GM18508 (cell line): ENCODE data around the gene PHF19.

Source experiments
- ATAC-seq: cut with Tn5 transposase; IDR thresholded peaks from one replicate; pipeline ENCODE4 v1.9.1; 2021; ENCODE audit warnings: moderate number of reproducible peaks; ENCODE audit not compliant: insufficient read depth, unreplicated experiment

PHF19 gene

DNA sequence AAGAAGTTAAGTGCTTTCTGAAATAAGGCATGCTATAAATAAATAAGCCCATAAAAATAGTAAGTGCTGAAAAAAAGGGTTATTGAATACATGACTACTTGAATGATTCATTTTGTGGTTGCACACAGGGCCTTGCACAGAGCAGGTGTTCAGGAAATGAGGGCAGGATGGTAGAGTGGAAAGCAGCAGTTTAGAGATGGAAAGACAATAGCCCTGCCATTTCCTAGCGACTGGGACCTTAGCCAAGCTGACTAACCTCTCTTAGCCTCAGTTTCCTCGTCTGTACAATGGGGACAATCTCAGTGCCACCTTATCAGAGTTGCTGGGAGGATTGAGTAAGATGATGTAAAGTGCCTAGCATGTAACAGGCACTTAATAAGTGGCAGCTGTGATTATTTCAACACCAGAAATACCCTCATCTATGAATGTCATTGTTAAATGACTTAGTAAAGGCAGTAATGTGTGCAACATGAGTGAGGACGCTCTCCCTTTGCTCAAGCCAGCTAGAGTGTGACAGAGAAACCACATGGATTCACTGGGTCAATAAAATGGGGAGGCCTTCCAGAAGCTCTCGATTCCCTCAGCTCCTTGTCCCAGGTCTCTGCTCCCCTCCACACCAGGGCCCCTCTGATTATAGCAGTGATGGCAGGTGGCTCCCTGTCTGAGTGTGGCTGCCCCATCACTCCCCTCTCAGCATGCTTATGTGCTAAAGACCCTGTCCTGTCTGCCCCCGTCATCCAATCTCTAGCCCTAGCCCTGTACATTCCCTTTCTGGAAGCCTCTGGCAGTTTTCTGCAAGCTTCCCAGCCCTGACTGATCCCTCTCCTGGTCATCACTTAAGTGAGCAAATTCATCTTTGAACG lies 16.0 kb upstream of the PHF19 start:
- peak; percentile 40 for ATAC-seq

- peak; percentile 32 for ATAC-seq
Observed at GRCh38 chr9:120891884-120892747, 15.1 kb upstream of the PHF19 start.

DNA sequence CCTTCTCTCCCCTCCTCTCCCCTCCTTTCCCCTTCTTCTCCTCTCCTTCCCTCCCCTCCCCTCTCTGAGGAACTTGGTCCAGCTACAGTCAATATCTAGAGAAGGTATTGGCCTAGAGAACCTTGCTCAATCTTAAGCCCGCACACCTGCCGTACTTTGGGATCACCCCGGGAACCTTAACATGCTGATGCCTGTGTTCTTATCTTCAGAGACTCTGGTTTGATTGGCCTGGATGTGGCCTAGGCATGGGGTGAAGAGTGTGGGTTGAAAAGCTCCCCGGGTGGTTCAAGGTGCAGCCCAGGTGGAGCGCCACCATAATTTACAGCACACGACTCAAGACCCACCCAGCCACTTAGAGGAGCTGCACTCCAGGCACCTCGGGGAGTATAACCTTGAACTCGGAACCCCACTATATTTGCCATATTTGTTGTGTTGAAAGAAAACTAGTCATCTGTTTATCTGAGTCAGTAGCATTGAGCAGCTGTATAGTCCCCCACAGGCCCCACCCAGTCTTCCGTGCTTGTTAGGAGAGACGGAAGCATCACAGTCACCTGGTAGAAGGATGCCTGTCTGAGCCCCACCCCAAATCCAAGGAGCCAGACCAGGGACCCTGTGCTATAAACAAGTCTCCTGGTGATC lies 14.4 kb upstream of the PHF19 start:
- no peak for ATAC-seq

DNA sequence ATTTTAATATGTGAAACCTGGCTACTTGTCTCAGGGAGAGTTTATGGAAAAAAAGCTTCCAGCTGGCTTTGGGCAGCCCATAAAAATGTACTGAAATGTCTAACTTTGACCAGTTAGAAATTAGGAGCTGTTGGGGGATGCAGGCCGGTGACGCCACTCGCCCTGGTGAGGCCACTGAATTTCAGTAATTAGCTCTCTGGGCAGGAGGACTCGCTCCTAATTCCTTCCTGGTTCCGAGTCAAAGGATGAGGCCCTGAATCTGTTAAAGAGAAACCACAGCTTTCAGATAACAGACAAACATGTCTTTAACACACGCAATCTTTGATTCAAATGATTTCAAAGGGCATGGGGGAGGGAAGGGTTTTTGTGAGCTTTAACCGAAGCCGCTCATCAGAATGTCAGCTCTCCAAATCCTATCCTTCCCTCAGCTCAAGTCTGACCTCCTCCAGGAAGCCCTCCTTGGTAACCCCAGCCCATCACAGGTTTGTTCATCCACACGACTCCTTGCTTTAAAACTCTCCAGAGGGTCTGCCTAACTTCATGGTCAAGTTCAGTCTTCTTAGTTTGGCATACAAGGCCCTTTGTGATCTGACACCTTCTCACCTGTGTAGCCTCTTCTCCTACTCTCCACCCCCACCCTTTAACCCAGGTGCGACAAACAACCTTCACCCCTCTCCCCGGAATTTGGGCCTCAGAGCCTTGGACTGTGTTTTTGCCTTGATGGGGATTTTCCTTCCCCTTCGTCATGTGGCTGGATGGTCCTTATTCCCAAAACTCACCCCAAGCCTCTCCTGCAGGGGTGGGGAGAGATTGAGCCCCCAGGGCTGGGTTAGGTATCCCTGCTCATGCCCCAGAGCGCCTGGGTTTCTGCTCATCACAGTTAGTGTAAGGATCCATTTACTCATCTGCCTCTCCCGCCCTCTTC lies 13.6 kb upstream of the PHF19 start:
- no peak for ATAC-seq

DNA sequence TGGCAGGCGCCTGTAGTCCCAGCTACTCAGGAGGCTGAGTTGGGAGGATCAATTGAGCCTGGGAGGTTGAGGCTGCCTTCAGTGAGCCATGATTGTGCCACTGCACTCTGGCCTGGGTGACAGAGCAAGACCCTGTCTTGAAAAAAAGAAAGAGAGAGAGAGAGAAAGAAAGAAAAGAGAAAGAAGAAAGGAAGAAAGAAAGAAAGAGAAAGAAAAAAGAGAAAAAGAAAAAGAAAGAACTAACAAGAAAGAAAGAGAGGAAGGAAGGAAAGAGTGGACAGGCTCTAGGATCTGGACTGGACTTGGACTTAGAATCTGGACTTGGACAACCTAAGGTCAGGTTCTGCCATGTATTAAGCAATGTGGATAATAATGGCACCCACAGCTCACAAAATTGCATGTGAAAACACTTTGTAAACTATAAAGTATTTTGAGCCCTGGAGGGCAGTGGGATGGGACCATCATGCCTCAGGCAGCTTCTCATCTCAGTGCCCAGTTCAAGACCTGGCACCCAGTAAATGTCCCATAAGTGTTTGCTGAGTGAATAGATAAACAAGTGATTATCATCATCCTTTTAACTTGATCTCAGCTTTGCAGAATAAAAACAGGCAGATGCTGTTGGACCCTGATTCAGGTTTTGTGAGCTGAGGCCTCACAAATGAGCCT lies 12.8 kb upstream of the PHF19 start:
- ATAC-seq = no peak

DNA sequence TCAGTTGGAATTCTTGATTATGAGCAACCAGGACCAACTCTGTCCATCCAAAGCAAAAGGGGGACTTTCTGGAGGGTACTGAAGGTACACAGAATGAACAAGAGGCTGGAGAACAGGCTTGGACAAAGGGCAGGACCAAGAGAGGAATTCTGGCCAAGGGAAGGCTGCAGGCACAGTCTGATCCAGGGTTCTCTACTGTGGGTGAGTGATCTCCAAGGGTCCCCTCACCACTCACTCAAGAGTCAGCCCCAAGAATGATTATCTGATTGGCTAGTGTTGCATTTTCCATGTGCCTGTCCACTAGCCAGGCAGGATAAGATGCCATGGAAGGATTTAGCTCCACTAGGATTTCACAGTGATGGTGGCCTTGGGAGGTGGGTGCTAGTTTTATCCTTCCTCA lies 11.6 kb upstream of the PHF19 start:
- ATAC-seq = no peak

DNA sequence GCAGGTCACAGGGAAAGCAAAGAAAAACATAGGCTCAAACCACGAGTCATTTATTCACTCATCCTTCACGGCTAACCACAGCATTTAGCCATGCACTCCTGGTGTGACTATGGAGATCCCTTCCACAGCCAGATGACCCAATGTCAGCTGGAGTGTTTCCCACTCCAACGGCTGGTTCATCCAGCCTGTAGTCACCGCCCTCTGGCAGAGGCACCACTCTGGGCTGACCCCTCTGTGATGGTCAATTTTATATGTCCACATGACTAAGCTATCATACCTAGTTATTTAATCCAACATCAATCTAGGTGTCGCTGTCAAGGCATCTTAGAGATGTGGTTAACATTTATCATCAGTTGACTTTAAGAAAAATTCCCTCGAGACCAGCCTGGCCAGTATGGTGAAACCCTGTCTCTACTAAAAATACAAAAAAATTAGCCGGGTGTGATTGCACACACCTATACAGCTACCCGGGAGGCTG lies 9.5 kb upstream of the PHF19 start:
- ATAC-seq = no peak

DNA sequence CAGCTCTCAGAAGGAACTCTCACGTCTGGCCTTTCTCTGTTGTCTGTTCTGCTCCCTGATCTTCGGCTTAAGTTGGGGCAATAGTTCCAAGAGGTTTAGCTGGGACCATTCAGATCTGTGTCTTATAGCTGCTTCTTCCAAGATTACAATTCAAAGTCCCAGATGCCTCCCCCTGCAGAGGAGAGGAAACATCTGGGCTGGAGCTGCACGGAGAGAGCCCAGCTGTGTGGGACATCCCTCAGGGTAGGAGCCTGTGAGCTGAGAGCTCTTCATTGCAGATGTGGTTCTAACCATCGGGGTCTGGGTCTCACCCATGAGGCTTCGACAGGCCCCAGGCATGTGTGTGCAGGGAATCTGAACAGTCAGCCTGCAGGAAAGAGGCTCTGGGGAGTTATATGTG lies 9.0 kb upstream of the PHF19 start:
- ATAC-seq = no peak

GRCh38 chr9:120885457-120885856 lies 8.5 kb upstream of the PHF19 start:
- no peak for ATAC-seq

DNA sequence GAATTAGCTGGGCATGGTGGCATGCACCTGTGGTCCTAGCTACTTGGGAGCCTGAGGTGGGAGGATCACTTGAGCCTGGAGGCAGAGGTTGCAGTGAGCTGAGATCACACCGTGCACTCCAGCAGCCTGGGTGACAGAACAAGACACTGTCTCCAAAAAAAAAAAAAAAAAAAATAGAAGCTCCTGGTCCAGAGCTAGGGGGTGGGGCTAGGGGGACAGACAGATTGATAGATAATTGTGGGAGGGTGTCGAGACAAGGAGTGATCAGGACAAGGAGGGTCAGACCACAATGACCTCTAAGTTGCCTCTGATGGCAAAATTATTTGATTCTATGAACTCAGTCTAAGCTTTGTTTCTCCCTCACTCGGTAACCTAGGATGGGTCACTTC lies 6.6 kb upstream of the PHF19 start:
- ATAC-seq = no peak

DNA sequence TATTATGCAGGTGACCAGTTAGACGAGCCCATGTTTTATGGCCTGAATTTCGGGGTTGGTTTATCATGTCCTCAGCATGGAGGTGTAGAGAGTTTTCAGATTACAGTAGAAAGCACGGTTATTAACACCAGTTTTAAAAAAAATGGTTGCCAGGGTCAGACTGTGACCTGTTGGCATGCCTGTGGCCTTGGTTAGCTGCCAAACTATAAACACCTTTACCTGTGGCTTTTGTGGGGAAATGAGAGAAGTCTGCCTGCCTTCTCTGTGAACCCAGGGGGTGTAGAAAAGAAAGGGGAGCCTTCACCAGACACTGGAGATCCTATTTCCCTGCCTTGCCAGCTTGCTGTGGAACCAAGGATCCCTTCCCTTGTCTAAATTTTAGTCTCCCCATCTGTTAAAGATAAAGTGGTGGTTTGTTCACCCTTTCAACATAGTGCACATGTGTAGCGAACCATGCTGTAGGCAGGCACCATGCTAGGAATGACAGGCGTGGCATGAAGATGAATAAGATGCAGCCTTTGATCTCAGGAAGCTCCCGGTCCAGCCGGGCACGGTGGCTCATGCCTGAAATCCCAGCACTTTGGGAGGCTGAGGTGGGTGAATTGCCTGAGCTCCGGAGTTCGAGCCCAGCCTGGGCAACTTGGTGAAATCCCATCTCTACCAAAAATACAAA lies 6.1 kb upstream of the PHF19 start:
- no peak for ATAC-seq

- ATAC-seq = no peak
Observed at GRCh38 chr9:120879446-120879845, 2.5 kb upstream of the PHF19 start.

DNA sequence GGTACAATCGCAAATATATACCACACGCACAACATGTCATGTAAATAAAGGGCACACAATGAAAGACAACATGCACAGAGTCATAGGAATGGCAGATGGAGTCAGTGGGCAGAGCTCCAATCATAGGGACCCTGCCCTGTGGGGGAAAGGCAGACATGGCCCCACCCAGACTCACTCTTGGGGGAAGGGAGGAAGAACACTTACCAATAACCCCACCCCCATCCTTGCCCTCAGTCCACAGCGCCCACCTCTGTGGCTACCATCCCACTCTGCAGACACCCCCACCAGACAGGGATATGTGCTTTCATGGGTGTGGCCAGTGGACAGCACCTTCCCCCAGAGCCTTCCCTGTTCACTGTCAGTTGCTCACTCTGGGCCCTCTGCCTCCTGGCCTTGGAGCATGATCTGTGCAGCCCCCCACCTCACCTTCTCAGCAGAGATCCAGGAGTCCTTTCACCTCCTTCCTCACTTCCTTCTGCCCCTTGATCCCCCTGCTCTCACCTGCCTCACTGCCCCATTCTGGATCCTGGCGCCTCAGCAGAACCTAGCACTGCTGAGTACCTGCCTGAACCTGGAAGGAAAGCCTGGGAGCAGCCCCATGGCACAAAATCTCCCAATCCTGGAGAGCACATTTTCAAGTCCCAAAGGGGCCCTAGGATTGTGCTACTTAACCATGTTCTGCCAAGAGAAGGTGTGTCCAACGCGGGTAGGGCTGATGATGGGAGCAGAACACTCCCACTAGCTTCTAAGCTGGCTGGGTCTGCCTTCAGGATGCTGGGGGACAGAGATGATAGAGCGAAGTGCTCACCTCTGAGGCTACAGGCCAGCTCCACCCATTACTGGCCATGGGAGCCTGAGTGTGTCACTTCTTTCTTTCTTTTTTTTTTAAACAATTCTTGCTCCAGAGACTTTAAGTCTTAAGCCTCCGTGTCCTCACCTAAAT lies 1.5 kb upstream of the PHF19 start:
- no peak for ATAC-seq

DNA sequence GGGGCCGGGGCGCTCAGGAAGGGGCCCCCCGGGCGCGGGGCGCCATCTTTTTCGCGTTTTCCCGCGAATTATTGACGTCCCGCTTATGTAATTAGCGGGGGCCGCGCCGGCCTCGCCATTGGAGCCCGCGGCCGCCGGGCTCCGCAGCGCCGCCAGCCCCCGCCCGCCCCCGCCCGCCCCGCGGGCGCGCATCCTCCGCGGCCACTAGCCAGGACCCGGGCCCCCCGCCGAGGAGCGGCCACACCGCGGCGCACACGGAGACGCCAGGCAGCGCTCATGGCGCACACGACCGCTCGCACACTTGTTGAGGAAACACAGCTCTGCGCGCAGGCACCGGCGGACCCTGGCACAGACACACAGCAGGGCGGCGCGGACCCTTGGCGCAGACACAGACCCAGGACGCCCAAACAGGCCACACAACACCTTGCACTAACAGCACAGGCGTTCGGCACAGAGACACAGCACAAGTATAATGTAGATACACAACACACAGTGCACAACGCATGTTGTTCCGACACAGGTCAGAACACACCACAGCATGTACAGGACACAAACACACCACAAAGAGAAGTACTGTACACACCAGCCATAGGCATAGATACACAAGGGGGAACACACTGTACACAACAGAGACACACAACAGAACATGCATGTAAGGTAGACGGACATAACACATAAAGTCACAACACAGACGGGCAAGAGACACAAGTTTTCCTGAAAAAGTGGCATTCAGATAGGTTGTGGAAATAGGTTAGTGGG lies 467 bp upstream of the PHF19 start:
- ATAC-seq = no peak

DNA sequence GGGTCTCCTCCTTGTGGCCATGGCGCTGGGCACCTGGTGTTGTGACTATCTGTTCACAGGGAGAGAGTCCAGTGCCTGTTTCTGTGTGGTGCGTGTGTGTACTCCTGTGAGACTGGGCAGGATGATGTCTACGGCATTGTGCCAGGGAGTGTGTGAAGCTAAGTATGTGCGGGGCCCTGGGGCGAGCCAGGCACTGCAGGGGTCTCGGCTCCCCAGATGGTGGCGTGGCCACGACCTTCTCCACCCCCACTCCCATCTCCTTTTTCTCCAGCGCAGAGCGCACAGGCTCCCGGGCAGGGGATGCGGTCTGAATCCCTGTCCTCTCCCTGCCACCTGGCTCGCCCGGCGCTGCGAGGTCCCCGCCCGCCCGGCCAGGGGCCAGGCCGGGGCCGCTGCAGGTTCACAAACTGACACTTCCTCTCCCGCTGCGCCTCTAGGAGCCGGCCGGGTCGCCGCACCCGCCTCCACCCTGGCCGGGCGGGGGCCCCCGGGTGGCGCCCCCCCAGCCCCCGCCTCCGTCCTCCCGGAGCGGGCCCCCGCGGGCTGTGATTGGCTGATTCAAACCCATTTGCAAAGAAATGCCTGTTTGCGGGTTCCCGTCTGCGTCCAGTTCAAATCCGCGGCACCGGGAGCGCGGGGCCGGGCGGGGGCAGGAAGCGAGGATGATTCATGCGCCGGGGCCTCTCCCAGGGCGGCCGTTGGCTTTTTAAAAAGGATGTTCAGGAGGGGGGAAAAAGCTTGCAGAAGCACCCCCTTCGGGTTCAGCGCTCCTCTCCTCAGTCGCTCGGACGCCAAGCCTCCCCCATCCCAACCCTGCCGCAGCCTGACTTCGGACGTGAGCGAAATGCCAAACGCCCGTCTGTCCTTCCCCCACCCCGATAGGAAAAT lies 790 bp downstream of the PHF19 start:
- no peak for ATAC-seq

GRCh38 chr9:120875643-120875953 lies 1.4 kb downstream of the PHF19 start:
- ATAC-seq = no peak
